Measurements from ENCODE around the gene SPNS2.

DNA sequence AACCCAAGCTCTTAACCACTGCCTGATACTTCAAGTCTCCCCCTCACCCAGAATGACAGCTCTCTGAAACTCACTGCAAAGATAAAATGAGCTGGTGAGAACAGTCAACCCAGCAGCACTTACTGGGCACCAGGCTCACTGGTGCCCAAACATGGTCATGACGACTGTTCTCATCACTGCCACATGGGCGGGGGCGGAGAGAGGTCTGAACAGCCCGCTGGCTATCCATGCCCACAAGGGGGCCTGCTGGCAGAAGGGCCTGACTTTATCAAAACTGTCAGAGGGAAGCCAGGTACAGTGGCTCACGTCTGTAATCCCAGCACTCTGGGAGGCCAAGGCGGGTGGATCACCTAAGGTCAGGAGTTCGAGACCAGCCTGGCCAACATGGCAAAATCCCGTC, 52.5 kb downstream of the SPNS2 start:
- TF ChIP-seq YY1 (IDR thresholded peaks at IDR 0.05; ENCODE audit: insufficient read depth, insufficient read length) (no peak), SUZ12 (IDR thresholded peaks at IDR 0.05; ENCODE audit: extremely low read depth, insufficient read depth, insufficient read length) (no peak), ZNF274 (IDR thresholded peaks at IDR 0.05; ENCODE audit: low read depth, low read length) (no peak)

All from NT2/D1 (cell line).